Sigmoid colon (tissue), 3 donors: ENCODE measurements around the gene RAPGEF3.

Source experiments
- CTCF ChIP-seq, 4 experiments: fragments of 450-650 bp in 3 of 4; fragments of 200-600 bp in 1 of 4; IDR thresholded peaks; one replicate each; pipeline ENCODE4 v1.5.1; 2016 to 2019; ENCODE audit warnings: antibody characterized with exemption in 4 of 4, mild to moderate bottlenecking in 3 of 4, moderate library complexity in 2 of 4
- POLR2A ChIP-seq, 2 donors: fragments of 450-650 bp; IDR thresholded peaks; one replicate each; pipeline ENCODE4 v1.6.1; 2016; ENCODE audit warnings: antibody characterized with exemption in 2 of 2, mild to moderate bottlenecking in 2 of 2, moderate library complexity in 2 of 2

DNA sequence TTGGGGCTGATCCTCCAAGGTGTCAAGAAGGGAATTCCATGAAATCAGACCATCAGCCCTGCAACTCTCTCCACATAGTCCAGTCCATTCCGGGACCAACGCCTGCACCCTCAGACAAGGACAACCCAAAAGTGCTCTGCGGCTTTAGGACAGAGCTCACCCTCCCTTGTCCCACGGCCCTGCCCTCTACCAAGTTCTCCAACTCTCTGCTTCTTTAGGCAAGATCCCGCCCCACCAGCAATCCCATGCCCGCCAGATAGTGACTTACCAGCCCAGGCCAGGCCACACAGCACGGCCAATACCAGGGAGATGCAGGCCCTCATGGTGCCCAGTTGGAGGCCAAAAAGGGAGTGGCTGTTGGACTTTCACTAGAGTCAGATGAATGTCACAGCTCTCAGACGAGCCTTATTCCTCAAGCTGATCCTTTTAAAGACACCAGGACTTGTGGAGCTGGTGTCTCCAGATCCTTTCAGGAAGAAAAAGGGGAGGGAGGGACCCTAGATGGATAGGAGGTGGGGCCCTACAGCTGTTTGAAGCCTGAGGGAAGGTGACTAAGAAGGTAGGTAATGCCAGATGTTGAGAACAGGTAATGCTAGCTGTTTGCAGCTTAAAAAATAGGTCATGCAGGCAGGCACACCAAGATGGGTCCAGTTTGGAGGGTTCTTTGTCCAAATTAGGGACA is 33.4 kb downstream of the RAPGEF3 start, which contains the start of gene ENDOU:
- TF ChIP-seq CTCF (IDR thresholded peaks at IDR 0.05) (no peak), POLR2A (IDR thresholded peaks at IDR 0.05) (no peak)
